ENCODE data around the gene PISD. TPM values are rescaled to one million over a fixed set of nuclear protein-coding genes. Genes with fewer than 3 reads are reported as not detected.

Gene PISD
- total and polyA plus RNA-seq, 2 of the 8 experiments (the other 6 are each of a cell fraction or from before 2014, with no cell fraction given) = 47.8 to 48.2 TPM

GRCh38 chr22:31647523-31648320, 14.3 kb downstream of the PISD start (continued):
- TF ChIP-seq KDM1A (IDR thresholded peaks at IDR 0.05; ENCODE audit: borderline replicate concordance, low read length) = no peak
- no peak for TF ChIP-seq TBP (IDR thresholded peaks at IDR 0.05; ENCODE audit: low read depth, low read length)
- no peak for TF ChIP-seq NANOG (IDR thresholded peaks at IDR 0.05; ENCODE audit: insufficient read depth, low read depth, low read length, poor library complexity, severe bottlenecking)
- no peak for TF ChIP-seq E2F6 (IDR thresholded peaks at IDR 0.05)
- no peak for TF ChIP-seq SAP30 (IDR thresholded peaks at IDR 0.05; ENCODE audit: insufficient read depth, insufficient replicate concordance, low read length)
- TF ChIP-seq SUZ12 (IDR thresholded peaks at IDR 0.05; ENCODE audit: low read length) = no peak
- no peak for TF ChIP-seq HDAC6 (IDR thresholded peaks at IDR 0.05; ENCODE audit: low read depth, low read length)

Data from H1 (cell line).